Fibroblast of the conjunctiva (primary cell): ENCODE data around the gene MCAM.

Experiments
- DNase-seq: peaks from one replicate; pipeline ENCODE4 v3.0.0-alpha.2; 2010; ENCODE audit warnings: low read depth

Gene MCAM

DNA sequence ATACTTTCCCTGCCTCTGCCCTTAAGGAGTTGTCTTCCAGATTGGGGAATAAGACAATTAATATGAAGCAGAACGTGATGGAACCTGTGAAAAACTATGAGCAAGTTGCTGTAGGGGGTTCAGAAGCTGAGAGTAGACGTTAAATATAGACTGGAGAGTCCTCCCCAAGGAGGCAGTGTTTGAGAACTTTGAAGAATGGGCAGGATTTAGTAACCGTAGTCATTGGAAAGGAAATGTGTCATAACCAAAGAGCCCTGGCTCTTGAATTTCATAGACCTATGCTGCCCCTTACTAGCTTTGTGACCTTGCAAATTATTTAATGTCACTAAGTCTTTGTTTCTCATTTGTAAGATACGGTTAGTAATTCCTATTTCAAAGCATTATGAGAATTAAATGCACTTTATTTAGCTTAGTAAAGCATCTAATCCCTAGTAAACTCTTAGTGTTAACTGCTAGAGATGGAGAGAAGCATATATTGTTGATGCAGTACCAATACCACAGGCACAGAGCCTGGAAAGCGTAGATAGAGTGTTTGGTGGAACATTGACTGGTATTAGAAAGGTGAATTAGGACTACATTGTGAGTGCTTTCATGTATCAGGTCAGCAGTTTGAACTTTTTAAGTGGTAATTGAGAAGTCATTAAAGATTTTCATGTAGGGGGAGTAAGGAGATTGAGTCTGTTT, 54.1 kb downstream of the MCAM start:
- no peak for DNase-seq

DNA sequence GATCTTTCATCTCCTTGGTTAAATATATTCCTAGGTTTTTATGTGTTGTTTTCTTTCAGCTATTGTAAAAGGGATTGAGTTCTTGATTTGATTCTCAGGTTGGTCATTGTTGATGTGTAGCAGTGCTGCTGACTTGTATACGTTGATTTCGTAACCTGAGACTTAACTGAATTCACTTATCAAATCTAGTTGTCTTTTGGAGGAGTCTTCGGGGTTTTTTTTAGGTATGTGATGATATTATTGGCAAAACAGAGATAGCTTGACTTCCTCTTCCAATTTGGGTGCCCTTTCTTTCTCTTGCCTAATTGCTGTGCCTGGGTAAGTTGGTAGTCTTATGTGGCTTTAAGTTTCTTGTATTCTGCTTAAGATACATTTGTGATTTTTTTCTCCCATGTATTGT, 57.9 kb downstream of the MCAM start:
- DNase-seq, result no peak
